GM12878 (cell line): ENCODE results near the gene MTHFS. TPM values are rescaled to one million over a fixed set of nuclear protein-coding genes. Genes with fewer than 3 reads are reported as not detected.

Experiments used
- ATAC-seq: fragments of 200-7000 bp; cut with Tn5 transposase; 3 replicates; pipeline ENCODE4 v1.9.1; 2020; ENCODE audit warnings: mild to moderate bottlenecking, moderate library complexity
- BruUV-seq: library from RNA; stranded (reverse); fragments of 400-500 nt; replicated peaks from 2 replicates; lab custom pipeline; 2021; lab: Mats Ljungman, UMichigan
- CTCF ChIA-PET: fragments of 300-600 bp; sonication (Branson Sonifier 250); formaldehyde crosslinking; extraction: SDS; loops from one replicate; lab custom pipeline; 2021; ENCODE audit warnings: inconsistent platforms; lab: Yijun Ruan, JAX
- POLR2A ChIA-PET: fragments of 350-600 bp; formaldehyde crosslinking; extraction: SDS; loops from one replicate; lab custom pipeline; 2021; ENCODE audit warnings: inconsistent platforms; lab: Charles Lee
- RAD21 ChIA-PET: fragments of 300-600 bp; sonication (Branson Sonifier 250); formaldehyde crosslinking; loops from one replicate; lab custom pipeline; 2023; ENCODE audit warnings: antibody characterized with exemption; ENCODE audit not compliant: unreplicated experiment; lab: Charles Lee
- SMC1A ChIA-PET: fragments of 300-600 bp; sonication (Branson Sonifier 250); formaldehyde crosslinking; loops from one replicate; lab custom pipeline; 2023; ENCODE audit not compliant: unreplicated experiment, uncharacterized antibody; lab: Charles Lee
- DNase-seq: peaks from one replicate; pipeline ENCODE4 v3.0.0-alpha.2; 2011; ENCODE audit warnings: low read depth, low spot score
- FAIRE-seq: peaks from 3 replicates; lab custom pipeline; 2011; peaks lifted over from hg19 to GRCh38; lab: Jason Lieb, UNC
- H2AFZ ChIP-seq: 2 replicates; pipeline ENCODE4 v1.6.0; 2011; ENCODE audit warnings: low read depth, low read length, control low read depth; ENCODE audit not compliant: control insufficient read depth
- H3K27ac ChIP-seq: 2 replicates; pipeline ENCODE4 v1.5.1; 2011; ENCODE audit warnings: control low read depth; ENCODE audit not compliant: control insufficient read depth, insufficient read depth
- H3K27me3 ChIP-seq, 2 experiments: replicated peaks in 1 of 2; 2 replicates each; pipeline versions ENCODE4 v1.6.0 to v1.6.1; 2011; ENCODE audit warnings: low read length in 1 of 2; ENCODE audit not compliant: control insufficient read depth in 2 of 2, insufficient read depth in 2 of 2
- H3K36me3 ChIP-seq, 2 experiments: 2 replicates each; pipeline ENCODE4 v1.5.1; 2011; ENCODE audit warnings: low read length in 1 of 2; ENCODE audit not compliant: control insufficient read depth in 2 of 2, insufficient read depth in 2 of 2
- H3K4me1 ChIP-seq: 2 replicates; pipeline ENCODE4 v1.6.1; 2011; ENCODE audit warnings: mild to moderate bottlenecking, low read length, moderate library complexity, mixed read lengths; ENCODE audit not compliant: control insufficient read depth, insufficient read depth
- H3K4me2 ChIP-seq: 2 replicates; pipeline ENCODE4 v1.6.0; 2011; ENCODE audit warnings: control low read depth; ENCODE audit not compliant: control insufficient read depth, insufficient read depth
- H3K4me3 ChIP-seq: fragments of 200-600 bp; sonication (generic); 2 replicates; pipeline ENCODE4 v1.5.1; 2016
- H3K79me2 ChIP-seq: 2 replicates; pipeline ENCODE4 v1.6.0; 2011; ENCODE audit warnings: low read length; ENCODE audit not compliant: control insufficient read depth, insufficient read depth
- H3K9ac ChIP-seq: 2 replicates; pipeline ENCODE4 v1.8.0; 2011; ENCODE audit warnings: low read length, control low read depth, mixed read lengths; ENCODE audit not compliant: control insufficient read depth, insufficient read depth
- H3K9me3 ChIP-seq: replicated peaks from 3 replicates; pipeline ENCODE4 v1.5.1; 2011; ENCODE audit warnings: mild to moderate bottlenecking, low read length; ENCODE audit not compliant: control insufficient read depth, insufficient read depth
- H4K20me1 ChIP-seq: 2 replicates; pipeline ENCODE4 v1.6.0; 2011; ENCODE audit not compliant: control insufficient read depth, insufficient read depth
- BCL11A ChIP-seq: IDR thresholded peaks from 2 replicates; pipeline ENCODE4 v1.6.1; 2011; ENCODE audit warnings: low read depth, low read length
- CBX3 ChIP-seq: fragments of 200-600 bp; sonication (generic); IDR thresholded peaks from 2 replicates; pipeline ENCODE4 v1.6.1; 2016; ENCODE audit warnings: low read depth, borderline replicate concordance
- CEBPZ ChIP-seq: fragments of 150-350 bp; IDR thresholded peaks from 2 replicates; pipeline ENCODE4 v1.6.1; 2016; ENCODE audit warnings: low read depth, low read length
- CHD2 ChIP-seq: IDR thresholded peaks from 2 replicates; pipeline ENCODE4 v1.6.1; 2011; ENCODE audit warnings: low read depth, low read length, improper control_type of control experiment, borderline replicate concordance
- CREM ChIP-seq: IDR thresholded peaks from 2 replicates; pipeline ENCODE4 v1.6.1; 2014; ENCODE audit warnings: antibody characterized with exemption, low read depth
- EGR1 ChIP-seq, 2 experiments: IDR thresholded peaks; 1 replicate in 1 of 2; 2 replicates in 1 of 2; pipeline ENCODE4 v1.6.1; 2011 to 2012; ENCODE audit warnings: low read depth in 2 of 2, low read length in 2 of 2, borderline replicate concordance in 1 of 2, mild to moderate bottlenecking in 1 of 2, moderate library complexity in 1 of 2
- IRF4 ChIP-seq: IDR thresholded peaks from 2 replicates; pipeline ENCODE4 v1.6.1; 2011; ENCODE audit warnings: low read depth, low read length
- IRF5 ChIP-seq: fragments of 450-650 bp; IDR thresholded peaks from 2 replicates; pipeline ENCODE4 v1.6.1; 2017; ENCODE audit warnings: borderline replicate concordance
- MLLT1 ChIP-seq: fragments of 450-650 bp; IDR thresholded peaks from 2 replicates; pipeline ENCODE4 v1.6.1; 2016; ENCODE audit warnings: mild to moderate bottlenecking
- NR2C1 ChIP-seq: fragments of 450-650 bp; IDR thresholded peaks from 2 replicates; pipeline ENCODE4 v1.6.1; 2017; ENCODE audit warnings: antibody characterized with exemption, mild to moderate bottlenecking, moderate library complexity
- SREBF1 ChIP-seq: IDR thresholded peaks from 2 replicates; pipeline ENCODE4 v1.6.1; 2012; ENCODE audit warnings: mild to moderate bottlenecking, low read length
- SUZ12 ChIP-seq: fragments of 200-600 bp; sonication (generic); IDR thresholded peaks from one replicate; pipeline ENCODE4 v1.6.1; 2018; ENCODE audit warnings: antibody characterized with exemption, mild to moderate bottlenecking; ENCODE audit not compliant: unreplicated experiment
- ZBED1 ChIP-seq: IDR thresholded peaks from 2 replicates; pipeline ENCODE4 v1.6.1; 2016; ENCODE audit warnings: borderline replicate concordance
- ZNF384 ChIP-seq: IDR thresholded peaks from 2 replicates; pipeline ENCODE4 v1.6.1; 2012; ENCODE audit warnings: low read depth, mild to moderate bottlenecking, low read length, improper control_type of control experiment, borderline replicate concordance
- ZNF622 ChIP-seq: fragments of 450-650 bp; IDR thresholded peaks from 2 replicates; pipeline ENCODE4 v1.6.1; 2017; ENCODE audit warnings: mild to moderate bottlenecking, inconsistent platforms
- WGBS: methylation state at CpG from one replicate; pipeline ENCODE4 v1.1.6; 2016; ENCODE audit warnings: low lambda C conversion rate; ENCODE audit not compliant: insufficient replicate concordance, insufficient coverage; ENCODE audit errors: missing lambda C conversion rate; 5-methylcytosine and 5-hydroxymethylcytosine counted together
- in situ Hi-C: fragments of 300-500 bp; cut with MboI; formaldehyde crosslinking; loops from 9 replicates; pipeline ENCODE4 v1.14.3; 2018; ENCODE audit warnings: mixed read lengths
- intact Hi-C: fragments of 100-400 bp; cut with micrococcal nuclease; formaldehyde crosslinking; loops from one replicate; pipeline ENCODE4 v1.14.2; 2022; ENCODE audit not compliant: unreplicated experiment
- polyA plus RNA-seq, 11 experiments: library from polyadenylated mRNA; depleted of rRNA in 4 of 11; unstranded in 6 of 11; stranded (reverse) in 5 of 11; fragments of >200 nt; fragmentation: Nextera tagmentation in 4 of 11; fragmentation: Illumina TruSeq in 1 of 11; extraction: Ambion mirVana in 4 of 11; extraction: Trizol in 1 of 11; gene quantifications; 1 replicate in 1 of 11; 2 replicates in 10 of 11; pipeline versions ENCODE4 v1.2.1 to v1.2.3, GENCODE V29; 2011 to 2016; ENCODE audit warnings: inconsistent platforms in 2 of 11, missing spikeins in 2 of 11, low read depth in 1 of 11
- total RNA-seq, 4 experiments: library from RNA; depleted of rRNA in 3 of 4; stranded (reverse); fragments of >200 nt in 3 of 4; fragmentation: Illumina TruSeq in 1 of 4; extraction: Trizol in 1 of 4; gene quantifications; 2 replicates each; pipeline versions ENCODE4 v1.2.1 to v1.2.3, GENCODE V29; 2013 to 2021
- TF ChIP-seq, protein P1 (sequence below): fragments of 450-650 bp; formaldehyde crosslinking; IDR thresholded peaks from 2 replicates; pipeline ENCODE4 v1.5.0; 2022; ENCODE audit warnings: mild to moderate bottlenecking, missing genetic modification characterization

MTHFS gene
- total and polyA plus RNA-seq, 10 of the 15 experiments (the other 5 are each of a cell fraction or from before 2014, with no cell fraction given), result 14.0 to 81.9 (median 31.8) TPM

GRCh38 chr15:79930516-79930915 lies 33.7 kb upstream of the MTHFS start:
- no peaks in the 10 kb centered on the region for H3K36me3 ChIP-seq
- H3K79me2 ChIP-seq, result no peaks in the 10 kb centered on the region
- ChIA-PET SMC1A (interaction anchor here (1.2 kb wide), 1 partner anchor 10 kb away, joined by 3 read pairs; no protein-coding TSS in a partner anchor), RAD21 (interaction anchor here (0.8 kb wide), 1 partner anchor 9 kb away, joined by 3 read pairs; no protein-coding TSS in a partner anchor), POLR2A (no interaction called here), CTCF (no interaction called here)
- no peak overlapping the region for H3K4me2 ChIP-seq
- 73% methylated on average over 5 of the region's 5 CpGs for WGBS
- no TSS peak for BruUV-seq
- H3K4me1 ChIP-seq, result no peaks in the 10 kb centered on the region
- no peak overlapping the region for H3K9ac ChIP-seq
- no peak overlapping the region for H2AFZ ChIP-seq
- intact Hi-C loops (no loop called here), in situ Hi-C loops (no loop called here)
- FAIRE-seq, result no peak
- no peak for ATAC-seq
- H4K20me1 ChIP-seq, result no peaks in the 10 kb centered on the region
- TF ChIP-seq CREM, result no peak
- TF ChIP-seq ZNF384, result no peak
- TF ChIP-seq ZNF622, result no peak
- no peak for TF ChIP-seq BCL11A
- TF ChIP-seq EGR1 (IDR thresholded peaks at IDR 0.05; ENCODE audit: borderline replicate concordance in 1 of 2, low read depth in 2 of 2, low read length in 2 of 2), result no peak
- TF ChIP-seq, protein P1, sequence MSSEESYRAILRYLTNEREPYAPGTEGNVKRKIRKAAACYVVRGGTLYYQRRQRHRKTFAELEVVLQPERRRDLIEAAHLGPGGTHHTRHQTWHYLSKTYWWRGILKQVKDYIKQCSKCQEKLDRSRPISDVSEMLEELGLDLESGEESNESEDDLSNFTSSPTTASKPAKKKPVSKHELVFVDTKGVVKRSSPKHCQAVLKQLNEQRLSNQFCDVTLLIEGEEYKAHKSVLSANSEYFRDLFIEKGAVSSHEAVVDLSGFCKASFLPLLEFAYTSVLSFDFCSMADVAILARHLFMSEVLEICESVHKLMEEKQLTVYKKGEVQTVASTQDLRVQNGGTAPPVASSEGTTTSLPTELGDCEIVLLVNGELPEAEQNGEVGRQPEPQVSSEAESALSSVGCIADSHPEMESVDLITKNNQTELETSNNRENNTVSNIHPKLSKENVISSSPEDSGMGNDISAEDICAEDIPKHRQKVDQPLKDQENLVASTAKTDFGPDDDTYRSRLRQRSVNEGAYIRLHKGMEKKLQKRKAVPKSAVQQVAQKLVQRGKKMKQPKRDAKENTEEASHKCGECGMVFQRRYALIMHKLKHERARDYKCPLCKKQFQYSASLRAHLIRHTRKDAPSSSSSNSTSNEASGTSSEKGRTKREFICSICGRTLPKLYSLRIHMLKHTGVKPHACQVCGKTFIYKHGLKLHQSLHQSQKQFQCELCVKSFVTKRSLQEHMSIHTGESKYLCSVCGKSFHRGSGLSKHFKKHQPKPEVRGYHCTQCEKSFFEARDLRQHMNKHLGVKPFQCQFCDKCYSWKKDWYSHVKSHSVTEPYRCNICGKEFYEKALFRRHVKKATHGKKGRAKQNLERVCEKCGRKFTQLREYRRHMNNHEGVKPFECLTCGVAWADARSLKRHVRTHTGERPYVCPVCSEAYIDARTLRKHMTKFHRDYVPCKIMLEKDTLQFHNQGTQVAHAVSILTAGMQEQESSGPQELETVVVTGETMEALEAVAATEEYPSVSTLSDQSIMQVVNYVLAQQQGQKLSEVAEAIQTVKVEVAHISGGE (CRISPR knock-in tag), result no peak
- TF ChIP-seq ZBED1, result no peak
- TF ChIP-seq MLLT1, result no peak
- no peak for TF ChIP-seq IRF4
- TF ChIP-seq IRF5, result no peak
- no peak for TF ChIP-seq CBX3
- no peak for TF ChIP-seq SREBF1
- no peak for TF ChIP-seq CEBPZ
- TF ChIP-seq SUZ12, result no peak
- no peak for TF ChIP-seq CHD2
- no peak for TF ChIP-seq NR2C1
- peaks cover 2% of the 10 kb centered on the region; the same call in 2 of the 3 replicates for H3K9me3 ChIP-seq
- no peak overlapping the region for H3K27ac ChIP-seq
- no peak overlapping the region for H3K4me3 ChIP-seq
- no peak for DNase-seq
- no peaks in the 10 kb centered on the region for H3K27me3 ChIP-seq
